ENCODE measurements around the gene DDX51. TPM values are rescaled to one million over a fixed set of nuclear protein-coding genes. Genes with fewer than 3 reads are reported as not detected.

DDX51 gene
- total RNA-seq, 1 experiment from 2014 or later = 38.1 TPM

GRCh38 chr12:132163911-132164288 lies 19.8 kb upstream of the DDX51 start:
- H3K36me3 ChIP-seq (ENCODE audit: control insufficient read depth in 1 of 2, insufficient read depth in 2 of 2, low read length in 2 of 2) = no peaks in the 10 kb centered on the region
- H3K9me3 ChIP-seq (ENCODE audit: control insufficient read depth in 1 of 2, insufficient read depth in 1 of 2, low read depth in 1 of 2, low read length in 2 of 2) = no peaks in the 10 kb centered on the region
- H3K27me3 ChIP-seq (ENCODE audit: insufficient read depth, low read length) = no peaks in the 10 kb centered on the region
- H3K79me2 ChIP-seq (ENCODE audit: insufficient read depth, low read length) = no peaks in the 10 kb centered on the region
- no peaks in the 10 kb centered on the region for H4K20me1 ChIP-seq (ENCODE audit: insufficient read depth)
- BruUV-seq (replicated peaks) = no TSS peak
- H3K27ac ChIP-seq (ENCODE audit: low read depth, low read length) = no peak overlapping the region
- no peak overlapping the region for H2AFZ ChIP-seq (ENCODE audit: low read depth, low read length, poor library complexity, severe bottlenecking)
- intact Hi-C loops (cut with micrococcal nuclease) = no loop called here
- no peak overlapping the region for H3K9ac ChIP-seq (ENCODE audit: low read length)
- H3K4me2 ChIP-seq (ENCODE audit: low read length) = no peak overlapping the region
- H3K4me3 ChIP-seq (replicated peaks in 1 of 2; ENCODE audit: low read depth in 1 of 2, low read length in 2 of 2) = no peak overlapping the region
- TF ChIP-seq CTCF (IDR thresholded peaks at IDR 0.05 in 2 of 3, conservative IDR thresholded peaks at IDR 0.05 in 1 of 3; ENCODE audit: borderline replicate concordance in 1 of 3, insufficient read depth in 1 of 3, low read depth in 2 of 3, low read length in 2 of 3) = peak in 2 of 3 experiments; percentile 31 to 38; a peak in 3 of 6 replicates
- TF ChIP-seq REST (IDR thresholded peaks at IDR 0.05; ENCODE audit: low read depth) = no peak
- no peak for TF ChIP-seq ATF3 (IDR thresholded peaks at IDR 0.05)
- TF ChIP-seq SIN3A (IDR thresholded peaks at IDR 0.05; ENCODE audit: low read depth) = no peak
- TF ChIP-seq POLR2AphosphoS5 (IDR thresholded peaks at IDR 0.05; ENCODE audit: low read depth, low read length) = no peak
- TF ChIP-seq TCF7L2 (IDR thresholded peaks at IDR 0.05; ENCODE audit: borderline replicate concordance, extremely low read depth, insufficient read depth, insufficient read length) = no peak
- TF ChIP-seq POLR2A (IDR thresholded peaks at IDR 0.05; ENCODE audit: borderline replicate concordance, extremely low read depth, insufficient read depth, insufficient read length) = no peak
- ChIA-PET POLR2A (no interaction called here), CTCF (interaction anchor here (1.5 kb wide), 1 partner anchor 252 kb away, joined by 3 read pairs; no protein-coding TSS in a partner anchor), RAD21 (ENCODE audit: low non-redundant PET in 1 of 2, low total read pairs in 2 of 2, uncharacterized antibody in 2 of 2, unreplicated experiment in 2 of 2) (no interaction called here)
- ATAC-seq = peak; percentile 60
- no peaks in the 10 kb centered on the region for H3K9me2 ChIP-seq (ENCODE audit: insufficient read depth)
- peaks cover 0 to 11% of the 10 kb centered on the region in 2 experiments; a peak in 1 of 4 replicates for H3K4me1 ChIP-seq (ENCODE audit: control insufficient read depth in 1 of 2, insufficient read depth in 2 of 2, low read length in 2 of 2)
- DNase-seq (ENCODE audit: low read depth, low spot score) = no peak

Data from HCT116 (cell line).